ENCODE results near the gene EIF2D.

- TF ChIP-seq, protein P1, sequence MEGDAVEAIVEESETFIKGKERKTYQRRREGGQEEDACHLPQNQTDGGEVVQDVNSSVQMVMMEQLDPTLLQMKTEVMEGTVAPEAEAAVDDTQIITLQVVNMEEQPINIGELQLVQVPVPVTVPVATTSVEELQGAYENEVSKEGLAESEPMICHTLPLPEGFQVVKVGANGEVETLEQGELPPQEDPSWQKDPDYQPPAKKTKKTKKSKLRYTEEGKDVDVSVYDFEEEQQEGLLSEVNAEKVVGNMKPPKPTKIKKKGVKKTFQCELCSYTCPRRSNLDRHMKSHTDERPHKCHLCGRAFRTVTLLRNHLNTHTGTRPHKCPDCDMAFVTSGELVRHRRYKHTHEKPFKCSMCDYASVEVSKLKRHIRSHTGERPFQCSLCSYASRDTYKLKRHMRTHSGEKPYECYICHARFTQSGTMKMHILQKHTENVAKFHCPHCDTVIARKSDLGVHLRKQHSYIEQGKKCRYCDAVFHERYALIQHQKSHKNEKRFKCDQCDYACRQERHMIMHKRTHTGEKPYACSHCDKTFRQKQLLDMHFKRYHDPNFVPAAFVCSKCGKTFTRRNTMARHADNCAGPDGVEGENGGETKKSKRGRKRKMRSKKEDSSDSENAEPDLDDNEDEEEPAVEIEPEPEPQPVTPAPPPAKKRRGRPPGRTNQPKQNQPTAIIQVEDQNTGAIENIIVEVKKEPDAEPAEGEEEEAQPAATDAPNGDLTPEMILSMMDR (conservative IDR thresholded peaks at IDR 0.05), result no peak
- no peak for TF ChIP-seq ZFX (IDR thresholded peaks at IDR 0.05)
These were observed 39.4 kb downstream of the EIF2D start for GRCh38 chr1:206572835-206573234.

Measured in C4-2B (cell line).